SU-DHL-6 (cell line): ENCODE data around the gene MYLK.

Source experiments
- H2AFZ ChIP-seq: fragments of 200-600 bp; sonication (generic); 2 replicates; pipeline ENCODE4 v1.6.1; 2014; ENCODE audit warnings: low read depth, mild to moderate bottlenecking, moderate library complexity, mixed read lengths, antibody characterized with exemption, low read length; ENCODE audit not compliant: severe bottlenecking
- H3F3A ChIP-seq: fragments of 200-600 bp; shearing (Covaris generic); 2 replicates; pipeline ENCODE4 v1.6.0; 2016; ENCODE audit warnings: antibody characterized with exemption, mild to moderate bottlenecking; ENCODE audit not compliant: insufficient read depth
- H3K27ac ChIP-seq: fragments of 200-600 bp; sonication (generic); 2 replicates; pipeline ENCODE4 v1.5.1; 2016; ENCODE audit warnings: low read depth, mild to moderate bottlenecking, low read length, moderate library complexity, mixed read lengths
- H3K27me3 ChIP-seq: fragments of 200-600 bp; sonication (generic), shearing (Covaris generic); 2 replicates; pipeline ENCODE4 v1.6.0; 2014; ENCODE audit warnings: mild to moderate bottlenecking, low read length
- H3K36me3 ChIP-seq: fragments of 200-600 bp; sonication (generic); 2 replicates; pipeline ENCODE4 v1.6.1; 2014; ENCODE audit warnings: mild to moderate bottlenecking, low read length, mixed read lengths
- H3K4me2 ChIP-seq: fragments of 300-600, 200-600 bp; shearing (Covaris generic), sonication (generic); 2 replicates; pipeline ENCODE4 v1.6.0; 2014; ENCODE audit warnings: low read length, low read depth, mild to moderate bottlenecking; ENCODE audit not compliant: poor library complexity, severe bottlenecking
- H3K4me3 ChIP-seq: fragments of 200-600 bp; sonication (generic); 2 replicates; pipeline ENCODE4 v1.5.1; 2014; ENCODE audit warnings: antibody characterized with exemption, low read length, mild to moderate bottlenecking, mixed read lengths; ENCODE audit not compliant: insufficient read depth, poor library complexity, severe bottlenecking
- H3K79me2 ChIP-seq: fragments of 200-600 bp; sonication (generic); 2 replicates; pipeline ENCODE4 v1.6.1; 2014; ENCODE audit warnings: mild to moderate bottlenecking, low read length, moderate library complexity; ENCODE audit not compliant: insufficient read depth
- H3K9ac ChIP-seq: fragments of 200-600 bp; sonication (generic); 2 replicates; pipeline ENCODE4 v1.7.0; 2014; ENCODE audit warnings: mild to moderate bottlenecking, low read length
- H3K9me2 ChIP-seq: fragments of 200-600 bp; sonication (generic); replicated peaks from 2 replicates; pipeline ENCODE4 v1.6.1; 2014; ENCODE audit warnings: low read length; ENCODE audit not compliant: insufficient read depth
- H3K9me3 ChIP-seq: fragments of 200-600 bp; sonication (generic); 2 replicates; pipeline ENCODE4 v1.6.1; 2014; ENCODE audit warnings: low read length, mixed read lengths; ENCODE audit not compliant: insufficient read depth
- H4K20me1 ChIP-seq: fragments of 200-600 bp; sonication (generic); 2 replicates; pipeline ENCODE4 v1.6.1; 2014; ENCODE audit warnings: low read depth, mild to moderate bottlenecking, antibody characterized with exemption, low read length, moderate library complexity, mixed read lengths
- EZH2phosphoT487 ChIP-seq: fragments of 200-600 bp; sonication (generic), shearing (Covaris generic); conservative IDR thresholded peaks from 2 replicates; pipeline ENCODE4 v1.6.1; 2018; ENCODE audit warnings: mild to moderate bottlenecking, antibody characterized with exemption, low read length, moderate library complexity, mixed read lengths
- TF ChIP-seq, protein P1 (sequence below): fragments of 200-600 bp; sonication (generic); IDR thresholded peaks from one replicate; pipeline ENCODE4 v1.5.1; 2017; ENCODE audit warnings: antibody characterized with exemption, mild to moderate bottlenecking, low read length, moderate library complexity; ENCODE audit not compliant: insufficient read depth, poor library complexity, severe bottlenecking

Gene MYLK

GRCh38 chr3:123792473-123793201, 91.5 kb downstream of the MYLK start:
- H2AFZ ChIP-seq, result no peak overlapping the region
- H3K9ac ChIP-seq, result no peak overlapping the region
- TF ChIP-seq, protein P1, sequence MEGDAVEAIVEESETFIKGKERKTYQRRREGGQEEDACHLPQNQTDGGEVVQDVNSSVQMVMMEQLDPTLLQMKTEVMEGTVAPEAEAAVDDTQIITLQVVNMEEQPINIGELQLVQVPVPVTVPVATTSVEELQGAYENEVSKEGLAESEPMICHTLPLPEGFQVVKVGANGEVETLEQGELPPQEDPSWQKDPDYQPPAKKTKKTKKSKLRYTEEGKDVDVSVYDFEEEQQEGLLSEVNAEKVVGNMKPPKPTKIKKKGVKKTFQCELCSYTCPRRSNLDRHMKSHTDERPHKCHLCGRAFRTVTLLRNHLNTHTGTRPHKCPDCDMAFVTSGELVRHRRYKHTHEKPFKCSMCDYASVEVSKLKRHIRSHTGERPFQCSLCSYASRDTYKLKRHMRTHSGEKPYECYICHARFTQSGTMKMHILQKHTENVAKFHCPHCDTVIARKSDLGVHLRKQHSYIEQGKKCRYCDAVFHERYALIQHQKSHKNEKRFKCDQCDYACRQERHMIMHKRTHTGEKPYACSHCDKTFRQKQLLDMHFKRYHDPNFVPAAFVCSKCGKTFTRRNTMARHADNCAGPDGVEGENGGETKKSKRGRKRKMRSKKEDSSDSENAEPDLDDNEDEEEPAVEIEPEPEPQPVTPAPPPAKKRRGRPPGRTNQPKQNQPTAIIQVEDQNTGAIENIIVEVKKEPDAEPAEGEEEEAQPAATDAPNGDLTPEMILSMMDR, result no peak
- no peak for TF ChIP-seq EZH2phosphoT487
- no peaks in the 10 kb centered on the region for H3K9me3 ChIP-seq
- H3K9me2 ChIP-seq, result no peaks in the 10 kb centered on the region
- H4K20me1 ChIP-seq, result no peaks in the 10 kb centered on the region
- no peaks in the 10 kb centered on the region for H3K36me3 ChIP-seq
- no peak overlapping the region for H3K27ac ChIP-seq
- no peak overlapping the region for H3K4me2 ChIP-seq
- H3K27me3 ChIP-seq, result no peaks in the 10 kb centered on the region
- H3K79me2 ChIP-seq, result no peaks in the 10 kb centered on the region
- no peaks in the 10 kb centered on the region for H3F3A ChIP-seq
- H3K4me3 ChIP-seq, result no peak overlapping the region

GRCh38 chr3:123791898-123792297, 92.2 kb downstream of the MYLK start:
- no peaks in the 10 kb centered on the region for H3K79me2 ChIP-seq
- TF ChIP-seq EZH2phosphoT487, result no peak
- TF ChIP-seq, protein P1, result no peak
- H3K4me2 ChIP-seq, result no peak overlapping the region
- no peaks in the 10 kb centered on the region for H3K9me2 ChIP-seq
- no peak overlapping the region for H3K4me3 ChIP-seq
- no peak overlapping the region for H2AFZ ChIP-seq
- no peak overlapping the region for H3K27ac ChIP-seq
- H3K36me3 ChIP-seq, result no peaks in the 10 kb centered on the region
- H3K9me3 ChIP-seq, result no peaks in the 10 kb centered on the region
- H3F3A ChIP-seq, result no peaks in the 10 kb centered on the region
- no peak overlapping the region for H3K9ac ChIP-seq
- no peaks in the 10 kb centered on the region for H3K27me3 ChIP-seq
- no peaks in the 10 kb centered on the region for H4K20me1 ChIP-seq

- H3K27me3 ChIP-seq, result no peaks in the 10 kb centered on the region
- no peaks in the 10 kb centered on the region for H4K20me1 ChIP-seq
- no peak overlapping the region for H3K4me3 ChIP-seq
- H3K9me3 ChIP-seq, result no peaks in the 10 kb centered on the region
- H3K36me3 ChIP-seq, result no peaks in the 10 kb centered on the region
- H3K79me2 ChIP-seq, result no peaks in the 10 kb centered on the region
- no peaks in the 10 kb centered on the region for H3F3A ChIP-seq
- H3K27ac ChIP-seq, result no peak overlapping the region
- no peak overlapping the region for H3K4me2 ChIP-seq
- H3K9me2 ChIP-seq, result no peaks in the 10 kb centered on the region
- no peak overlapping the region for H3K9ac ChIP-seq
- TF ChIP-seq EZH2phosphoT487, result no peak
- TF ChIP-seq, protein P1, result no peak
- H2AFZ ChIP-seq, result no peak overlapping the region
These were observed 92.7 kb downstream of the MYLK start for GRCh38 chr3:123791417-123791816.
